ENCODE results near the gene GPRC5A.
A peak's percentile ranks its signal among the peaks of the same experiment; 100 is the strongest.
"Not testable (repeated sequence)": the region's sequence is repeated elsewhere in the genome, so short reads cannot be mapped to it uniquely, and the experiment has no call there.

GPRC5A gene

GRCh38 chr12:12891080-12891880 is at the start of gene GPRC5A:
Gene GPRC5A, plus strand, starts transcription at chr12:12891562. Its CDS starts 16,688 bp downstream, at chr12:12908250.
- peak; percentile 36 to 44 for DNase-seq

- no peak for DNase-seq
Observed at GRCh38 chr12:12845794-12846243, 45.5 kb upstream of the GPRC5A start.

- DNase-seq = not testable (repeated sequence)
Observed at GRCh38 chr12:12846780-12847179, 44.6 kb upstream of the GPRC5A start.

GRCh38 chr12:12853435-12853834 is 37.9 kb upstream of the GPRC5A start:
- DNase-seq = no peak

GRCh38 chr12:12859690-12860089 is 31.7 kb upstream of the GPRC5A start:
- no peak for DNase-seq

- no peak for DNase-seq
Observed at GRCh38 chr12:12864243-12864642, 27.1 kb upstream of the GPRC5A start.

- no peak for DNase-seq
Observed at GRCh38 chr12:12868477-12869235, 22.7 kb upstream of the GPRC5A start.

- no peak for DNase-seq
Observed at GRCh38 chr12:12870465-12870864, 20.9 kb upstream of the GPRC5A start.

GRCh38 chr12:12871587-12872138 is 19.7 kb upstream of the GPRC5A start:
- DNase-seq = no peak

GRCh38 chr12:12872139-12872933 is 19.0 kb upstream of the GPRC5A start:
- DNase-seq = no peak

GRCh38 chr12:12872934-12873275 is 18.5 kb upstream of the GPRC5A start:
- no peak for DNase-seq

GRCh38 chr12:12874029-12874428 is 17.3 kb upstream of the GPRC5A start:
- no peak for DNase-seq

GRCh38 chr12:12875301-12875700 is 16.1 kb upstream of the GPRC5A start:
- DNase-seq = not testable (repeated sequence)

- no peak for DNase-seq
Observed at GRCh38 chr12:12877153-12877768, 14.1 kb upstream of the GPRC5A start.

- DNase-seq = no peak
Observed at GRCh38 chr12:12877781-12878455, 13.4 kb upstream of the GPRC5A start.

- DNase-seq = no peak
Observed at GRCh38 chr12:12880537-12880936, 10.8 kb upstream of the GPRC5A start.

GRCh38 chr12:12881151-12881909 is 10.0 kb upstream of the GPRC5A start:
- no peak for DNase-seq

- no peak for DNase-seq
Observed at GRCh38 chr12:12882288-12882687, 9.1 kb upstream of the GPRC5A start.

- DNase-seq = no peak
Observed at GRCh38 chr12:12883369-12884001, 7.9 kb upstream of the GPRC5A start.

GRCh38 chr12:12885096-12885792 is 6.1 kb upstream of the GPRC5A start:
- DNase-seq = no peak
